GM19035 (cell line): Measurements from ENCODE around the gene HOXC10.

Experiments
- ATAC-seq: cut with Tn5 transposase; IDR thresholded peaks from one replicate; pipeline ENCODE4 v1.9.1; 2021; ENCODE audit not compliant: unreplicated experiment

The HOXC10 gene

GRCh38 chr12:54039417-54040147 lies 54.6 kb downstream of the HOXC10 start:
- no peak for ATAC-seq
